SH-SY5Y (cell line): ENCODE data around the gene FLT3.

Experiments
- GATA2 ChIP-seq: IDR thresholded peaks from 2 replicates; pipeline ENCODE4 v1.6.1; 2011; ENCODE audit warnings: mild to moderate bottlenecking, low read depth, low read length
- GATA3 ChIP-seq: IDR thresholded peaks from 2 replicates; pipeline ENCODE4 v1.6.1; 2011; ENCODE audit warnings: low read depth, mild to moderate bottlenecking, low read length, moderate library complexity

DNA sequence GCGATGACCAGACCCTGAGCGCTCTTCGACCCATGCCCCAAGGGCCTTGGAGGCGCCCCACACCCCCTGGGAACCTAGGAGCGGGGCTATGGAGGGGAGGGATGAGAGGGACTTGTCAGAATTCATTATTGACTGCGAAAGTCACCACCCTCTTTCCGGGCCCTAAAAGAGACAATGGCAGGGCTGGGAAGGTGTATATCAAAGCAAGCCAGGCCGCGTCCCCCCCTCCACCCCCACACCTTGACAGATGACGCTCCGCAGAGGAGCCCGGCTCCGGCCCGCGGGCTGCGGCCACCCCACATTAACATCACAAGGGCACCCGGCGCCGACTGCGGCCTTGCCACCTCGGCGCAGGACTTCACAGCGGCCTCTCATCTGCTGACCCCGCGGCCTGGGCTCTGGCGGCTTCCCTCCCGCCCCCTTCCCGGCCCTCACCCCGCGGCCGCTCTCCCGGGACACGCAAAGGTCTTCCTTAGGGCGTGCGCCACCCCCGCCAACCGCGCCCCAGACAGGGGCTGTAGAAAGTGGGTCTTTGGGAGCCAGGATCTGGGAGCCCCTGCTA lies 133.7 kb downstream of the FLT3 start:
- no peak for TF ChIP-seq GATA2
- TF ChIP-seq GATA3 = no peak
